HL-60 (cell line): Measurements from ENCODE around the gene WDR70.

ENCODE experiments used
- GABPA ChIP-seq: IDR thresholded peaks from 2 replicates; pipeline ENCODE4 v1.6.1; 2012; ENCODE audit warnings: low read depth
- POLR2AphosphoS5 ChIP-seq: IDR thresholded peaks from 2 replicates; pipeline ENCODE4 v1.6.1; 2012; ENCODE audit warnings: low read depth
- SPI1 ChIP-seq: IDR thresholded peaks from 2 replicates; pipeline ENCODE4 v1.6.1; 2012; ENCODE audit warnings: low read depth, mild to moderate bottlenecking, borderline replicate concordance

GRCh38 chr5:37501152-37501551, 122.0 kb downstream of the WDR70 start:
- TF ChIP-seq POLR2AphosphoS5 (no peak), SPI1 (no peak), GABPA (no peak)
